GM23338 (cell line): Measurements from ENCODE around the gene TRIM8.

ENCODE experiments used
- EZH2 ChIP-seq: fragments of 200-600 bp; sonication (generic); IDR thresholded peaks from one replicate; pipeline ENCODE4 v1.8.0; 2017; ENCODE audit warnings: antibody characterized with exemption, mild to moderate bottlenecking, low read depth; ENCODE audit not compliant: unreplicated experiment
- TF ChIP-seq, protein P1 (sequence below), 2 experiments: fragments of 200-600 bp in 1 of 2; sonication (generic) in 1 of 2; conservative IDR thresholded peaks; 2 replicates each; pipeline versions ENCODE4 v1.5.1 to v1.6.1; 2016 to 2017; ENCODE audit warnings: antibody characterized with exemption in 2 of 2, low read depth in 2 of 2, mild to moderate bottlenecking in 2 of 2, moderate library complexity in 1 of 2
- TF ChIP-seq, protein P2 (sequence below): IDR thresholded peaks from one replicate; pipeline ENCODE4 v1.6.1; 2018; ENCODE audit warnings: antibody characterized with exemption; ENCODE audit not compliant: unreplicated experiment

DNA sequence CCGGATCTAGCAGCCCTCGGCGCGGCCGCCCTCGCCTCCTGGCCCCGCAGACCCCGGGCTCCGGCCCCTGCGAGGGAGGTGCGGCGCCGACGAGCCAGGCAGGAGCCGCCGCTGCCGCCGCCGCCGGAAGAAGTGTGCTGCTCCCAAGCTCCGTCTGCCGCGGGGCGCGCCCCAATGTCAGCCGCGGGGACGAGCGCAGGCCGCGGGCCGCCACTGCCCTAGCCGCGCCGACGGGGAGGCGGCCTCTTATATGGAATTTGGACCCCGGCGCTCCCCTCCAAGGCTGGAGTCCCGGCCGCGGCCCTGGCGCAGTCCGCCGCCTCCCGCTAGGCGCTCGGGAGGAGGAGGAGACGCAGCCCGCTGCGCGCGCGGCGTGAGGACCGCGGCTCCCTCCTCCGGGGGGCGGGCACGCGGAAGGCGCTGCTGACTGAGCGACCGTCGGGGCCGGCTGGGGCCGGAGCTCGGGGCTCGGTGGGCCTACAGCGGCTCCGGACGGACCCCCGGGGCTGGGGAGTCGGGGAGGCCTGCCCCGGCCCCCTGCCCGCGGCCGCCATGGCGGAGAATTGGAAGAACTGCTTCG lies at the start of gene TRIM8:
- TF ChIP-seq, protein P1, sequence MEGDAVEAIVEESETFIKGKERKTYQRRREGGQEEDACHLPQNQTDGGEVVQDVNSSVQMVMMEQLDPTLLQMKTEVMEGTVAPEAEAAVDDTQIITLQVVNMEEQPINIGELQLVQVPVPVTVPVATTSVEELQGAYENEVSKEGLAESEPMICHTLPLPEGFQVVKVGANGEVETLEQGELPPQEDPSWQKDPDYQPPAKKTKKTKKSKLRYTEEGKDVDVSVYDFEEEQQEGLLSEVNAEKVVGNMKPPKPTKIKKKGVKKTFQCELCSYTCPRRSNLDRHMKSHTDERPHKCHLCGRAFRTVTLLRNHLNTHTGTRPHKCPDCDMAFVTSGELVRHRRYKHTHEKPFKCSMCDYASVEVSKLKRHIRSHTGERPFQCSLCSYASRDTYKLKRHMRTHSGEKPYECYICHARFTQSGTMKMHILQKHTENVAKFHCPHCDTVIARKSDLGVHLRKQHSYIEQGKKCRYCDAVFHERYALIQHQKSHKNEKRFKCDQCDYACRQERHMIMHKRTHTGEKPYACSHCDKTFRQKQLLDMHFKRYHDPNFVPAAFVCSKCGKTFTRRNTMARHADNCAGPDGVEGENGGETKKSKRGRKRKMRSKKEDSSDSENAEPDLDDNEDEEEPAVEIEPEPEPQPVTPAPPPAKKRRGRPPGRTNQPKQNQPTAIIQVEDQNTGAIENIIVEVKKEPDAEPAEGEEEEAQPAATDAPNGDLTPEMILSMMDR (conservative IDR thresholded peaks at IDR 0.05; ENCODE audit: low read depth in 2 of 2) = no peak
- TF ChIP-seq EZH2 = no peak
- TF ChIP-seq, protein P2, sequence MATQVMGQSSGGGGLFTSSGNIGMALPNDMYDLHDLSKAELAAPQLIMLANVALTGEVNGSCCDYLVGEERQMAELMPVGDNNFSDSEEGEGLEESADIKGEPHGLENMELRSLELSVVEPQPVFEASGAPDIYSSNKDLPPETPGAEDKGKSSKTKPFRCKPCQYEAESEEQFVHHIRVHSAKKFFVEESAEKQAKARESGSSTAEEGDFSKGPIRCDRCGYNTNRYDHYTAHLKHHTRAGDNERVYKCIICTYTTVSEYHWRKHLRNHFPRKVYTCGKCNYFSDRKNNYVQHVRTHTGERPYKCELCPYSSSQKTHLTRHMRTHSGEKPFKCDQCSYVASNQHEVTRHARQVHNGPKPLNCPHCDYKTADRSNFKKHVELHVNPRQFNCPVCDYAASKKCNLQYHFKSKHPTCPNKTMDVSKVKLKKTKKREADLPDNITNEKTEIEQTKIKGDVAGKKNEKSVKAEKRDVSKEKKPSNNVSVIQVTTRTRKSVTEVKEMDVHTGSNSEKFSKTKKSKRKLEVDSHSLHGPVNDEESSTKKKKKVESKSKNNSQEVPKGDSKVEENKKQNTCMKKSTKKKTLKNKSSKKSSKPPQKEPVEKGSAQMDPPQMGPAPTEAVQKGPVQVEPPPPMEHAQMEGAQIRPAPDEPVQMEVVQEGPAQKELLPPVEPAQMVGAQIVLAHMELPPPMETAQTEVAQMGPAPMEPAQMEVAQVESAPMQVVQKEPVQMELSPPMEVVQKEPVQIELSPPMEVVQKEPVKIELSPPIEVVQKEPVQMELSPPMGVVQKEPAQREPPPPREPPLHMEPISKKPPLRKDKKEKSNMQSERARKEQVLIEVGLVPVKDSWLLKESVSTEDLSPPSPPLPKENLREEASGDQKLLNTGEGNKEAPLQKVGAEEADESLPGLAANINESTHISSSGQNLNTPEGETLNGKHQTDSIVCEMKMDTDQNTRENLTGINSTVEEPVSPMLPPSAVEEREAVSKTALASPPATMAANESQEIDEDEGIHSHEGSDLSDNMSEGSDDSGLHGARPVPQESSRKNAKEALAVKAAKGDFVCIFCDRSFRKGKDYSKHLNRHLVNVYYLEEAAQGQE = no peak
